Right lobe of liver (tissue), 6 donors: ENCODE data around the gene FRMPD3. TPM values are rescaled to one million over a fixed set of nuclear protein-coding genes. Genes with fewer than 3 reads are reported as not detected.

Experiments
- ATAC-seq, 4 donors: fragments of 200-7000 bp; cut with Tn5 transposase; one replicate each; pipeline ENCODE4 v1.9.1; 2020; ENCODE audit warnings: mild to moderate bottlenecking in 4 of 4, moderate library complexity in 4 of 4
- DNase-seq, 3 donors: peaks; one replicate each; pipeline ENCODE4 v3.0.0-alpha.2; 2020
- H3K27ac ChIP-seq, 3 donors: fragments of 200-600 bp; one replicate each; pipeline ENCODE4 v1.8.0; 2022
- H3K27me3 ChIP-seq, 2 donors: fragments of 200-600 bp; one replicate each; pipeline ENCODE4 v1.8.0; 2022
- H3K36me3 ChIP-seq, 4 donors: fragments of 200-600 bp; sonication (generic) in 1 of 4; one replicate each; pipeline versions ENCODE4 v1.5.1 to v1.8.0; 2017 to 2022; ENCODE audit warnings: control low read depth in 1 of 4
- H3K4me1 ChIP-seq, 4 donors: fragments of 200-600 bp; sonication (generic) in 1 of 4; one replicate each; pipeline versions ENCODE4 v1.5.1 to v1.8.0; 2017 to 2022; ENCODE audit warnings: control low read depth in 1 of 4
- H3K4me3 ChIP-seq, 3 donors: fragments of 200-600 bp; one replicate each; pipeline ENCODE4 v1.8.0; 2022
- H3K9me3 ChIP-seq, 4 donors: fragments of 200-600 bp; sonication (generic) in 1 of 4; one replicate each; pipeline versions ENCODE4 v1.5.1 to v1.8.0; 2017 to 2022; ENCODE audit warnings: control low read depth in 1 of 4
- CTCF ChIP-seq, 4 donors: fragments of 200-600 bp in 3 of 4; fragments of 450-650 bp in 1 of 4; IDR thresholded peaks; one replicate each; pipeline versions ENCODE4 v1.5.1 to v1.8.0; 2016 to 2022; ENCODE audit warnings: antibody characterized with exemption in 4 of 4, mild to moderate bottlenecking in 2 of 4
- POLR2A ChIP-seq: fragments of 450-650 bp; IDR thresholded peaks from one replicate; pipeline ENCODE4 v1.6.1; 2017; ENCODE audit warnings: antibody characterized with exemption, mild to moderate bottlenecking
- WGBS: methylation state at CpG from one replicate; pipeline ENCODE4 v1.1.6; 2018; ENCODE audit warnings: low coverage, low lambda C conversion rate; ENCODE audit not compliant: insufficient coverage; ENCODE audit errors: missing lambda C conversion rate; 5-methylcytosine and 5-hydroxymethylcytosine counted together
- intact Hi-C, 2 donors: fragments of 100-400 bp; cut with DNase I; formaldehyde crosslinking; loops; one replicate each; pipeline versions ENCODE4 v1.11.2 to v1.14.1; 2022
- total RNA-seq, 6 experiments: library from RNA; depleted of rRNA in 2 of 6; stranded (reverse); fragments of >200 nt in 2 of 6; fragmentation: NEBNext Ultra II Directional in 3 of 6; extraction: Animal tissue kit (Norgen Biotek cat#: 25700) in 3 of 6; gene quantifications; one replicate each; pipeline versions ENCODE4 v1.1.0 to v1.2.4, GENCODE V29; 2016 to 2023
- donor health status: DM: no; HTN: yes; CAD: no.
- donor health status: DM: no; HTN: no; CAD: no.
- donor health status: DM: no; HTN: no; CAD: no.
- donor health status: DM: no; HTN: yes; CAD: no.
- donor health status: DM: no; HTN: yes; CAD: no.

The FRMPD3 gene
- total RNA-seq, 6 experiments from 2014 or later, result not detected

DNA sequence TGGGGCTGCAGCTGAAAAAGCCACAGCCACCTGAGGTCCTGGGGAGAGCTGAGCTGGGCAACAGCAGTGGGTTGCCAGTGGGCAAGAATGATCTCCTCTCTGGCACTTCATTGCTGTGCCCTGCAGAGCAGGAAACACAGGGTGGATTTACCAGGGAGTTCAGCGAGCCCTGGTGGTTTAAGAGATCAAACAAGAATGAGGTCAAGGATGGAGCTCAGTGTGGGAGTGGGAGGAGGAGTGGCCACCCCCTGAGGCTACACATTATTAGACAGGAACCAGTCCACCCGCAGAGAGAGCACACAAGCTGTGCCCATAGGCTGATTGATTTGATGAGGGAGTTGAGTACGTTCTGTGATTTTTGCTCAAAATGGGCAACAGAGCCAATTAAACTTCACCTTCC is 47.3 kb downstream of the FRMPD3 start:
- Histone ChIP-seq H3K9me3 (no peaks in the 10 kb centered on the region), H3K27me3 (no peaks in the 10 kb centered on the region), H3K27ac (no peak overlapping the region), H3K4me1 (no peaks in the 10 kb centered on the region), H3K4me3 (no peak overlapping the region), H3K36me3 (no peaks in the 10 kb centered on the region)
- 62% methylated on average over 2 of the region's 3 CpGs for WGBS
- TF ChIP-seq CTCF (IDR thresholded peaks at IDR 0.05) (no peak), POLR2A (no peak)
- ATAC-seq (no peak), DNase-seq (no peak)
- intact Hi-C loops, result no loop called here

Other genes with a start within 250 kb of the FRMPD3 start
- gene NUP62CL, start 243.2 kb upstream of the FRMPD3 start, total RNA-seq, result 1 to 10 TPM in 2 of 6 experiments, under 1 TPM in 4; 0.13 to 1.5 (median 0.31) TPM
- not detected for gene DNAAF6, start 243.0 kb upstream of the FRMPD3 start, total RNA-seq
- gene PRPS1, start 178.9 kb downstream of the FRMPD3 start, total RNA-seq, result 10 to 100 TPM; 23.8 to 38.6 (median 26.0) TPM